Neutrophil (primary cell): ENCODE results near the gene SKA1.
"Not testable (repeated sequence)": the region's sequence is repeated elsewhere in the genome, so short reads cannot be mapped to it uniquely, and the experiment has no call there.

ENCODE experiments used
- H3K27ac ChIP-seq: fragments of 200-600 bp; sonication (generic); 2 replicates; pipeline ENCODE4 v1.5.1; 2016; ENCODE audit warnings: mild to moderate bottlenecking, moderate library complexity
- H3K27me3 ChIP-seq: fragments of 200-600 bp; sonication (generic); 2 replicates; pipeline ENCODE4 v1.6.0; 2016; ENCODE audit warnings: mild to moderate bottlenecking
- H3K36me3 ChIP-seq: fragments of 200-600 bp; sonication (generic); 2 replicates; pipeline ENCODE4 v1.5.1; 2017
- H3K4me1 ChIP-seq, 2 experiments: fragments of 200-600 bp in 1 of 2; sonication (generic) in 1 of 2; 1 replicate in 1 of 2; 2 replicates in 1 of 2; pipeline versions ENCODE4 v1.5.1 to v1.6.1; 2013 to 2016; ENCODE audit warnings: low read depth in 1 of 2, low read length in 1 of 2, mild to moderate bottlenecking in 1 of 2, moderate library complexity in 1 of 2; ENCODE audit not compliant: control insufficient read depth in 1 of 2, insufficient read depth in 1 of 2
- H3K4me3 ChIP-seq, 2 experiments: fragments of 200-600 bp in 1 of 2; sonication (generic) in 1 of 2; 1 replicate in 1 of 2; 2 replicates in 1 of 2; pipeline ENCODE4 v1.5.1; 2013 to 2016; ENCODE audit warnings: low read depth in 1 of 2, low read length in 1 of 2, mild to moderate bottlenecking in 1 of 2, moderate library complexity in 1 of 2
- H3K9me3 ChIP-seq: fragments of 200-600 bp; sonication (generic); 2 replicates; pipeline ENCODE4 v1.5.1; 2016
- CTCF ChIP-seq: fragments of 200-600 bp; sonication (generic); IDR thresholded peaks from 2 replicates; pipeline ENCODE4 v1.5.1; 2016; ENCODE audit warnings: antibody characterized with exemption

The SKA1 gene

GRCh38 chr18:50398947-50399346, 24.1 kb downstream of the SKA1 start:
- Histone ChIP-seq H3K36me3 (peaks cover 3% of the 10 kb centered on the region), H3K9me3 (no peaks in the 10 kb centered on the region), H3K4me1 (no peaks in the 10 kb centered on the region), H3K27me3 (peaks cover 71% of the 10 kb centered on the region), H3K4me3 (no peak overlapping the region), H3K27ac (no peak overlapping the region)
- TF ChIP-seq CTCF, result no peak

- Histone ChIP-seq H3K4me1 (no peaks in the 10 kb centered on the region), H3K36me3 (no peaks in the 10 kb centered on the region), H3K27me3 (peaks cover 77% of the 10 kb centered on the region), H3K9me3 (no peaks in the 10 kb centered on the region), H3K4me3 (no peak overlapping the region), H3K27ac (no peak overlapping the region)
- TF ChIP-seq CTCF, result no peak
These were observed 24.7 kb downstream of the SKA1 start for GRCh38 chr18:50399582-50399981.

GRCh38 chr18:50400438-50400837, 25.6 kb downstream of the SKA1 start:
- H3K27ac ChIP-seq, H3K9me3 ChIP-seq, H3K4me1 ChIP-seq, H3K36me3 ChIP-seq, H3K4me3 ChIP-seq: not testable (repeated sequence)
- H3K27me3 ChIP-seq, result peaks cover 85% of the 10 kb centered on the region

GRCh38 chr18:50401295-50401694, 26.4 kb downstream of the SKA1 start:
- Histone ChIP-seq H3K4me1 (no peaks in the 10 kb centered on the region), H3K27me3 (peaks cover 94% of the 10 kb centered on the region)

GRCh38 chr18:50401888-50402287, 27.0 kb downstream of the SKA1 start:
- Histone ChIP-seq H3K27ac (no peak overlapping the region), H3K4me1 (no peaks in the 10 kb centered on the region), H3K27me3 (peaks cover 100% of the 10 kb centered on the region), H3K4me3 (no peak overlapping the region), H3K9me3 (no peaks in the 10 kb centered on the region), H3K36me3 (no peaks in the 10 kb centered on the region)
- TF ChIP-seq CTCF, result no peak

More at GRCh38 chr18:50401295-50401694, 26.4 kb downstream of the SKA1 start:
- no peaks in the 10 kb centered on the region for H3K36me3 ChIP-seq
- H3K27ac ChIP-seq, result no peak overlapping the region
- no peak for TF ChIP-seq CTCF
- H3K4me3 ChIP-seq, result no peak overlapping the region
- no peaks in the 10 kb centered on the region for H3K9me3 ChIP-seq

GRCh38 chr18:50404752-50405581, 30.1 kb downstream of the SKA1 start:
- not testable (repeated sequence) for H3K36me3 ChIP-seq, H3K27ac ChIP-seq, H3K4me3 ChIP-seq, H3K4me1 ChIP-seq, H3K9me3 ChIP-seq
- H3K27me3 ChIP-seq, result peaks cover 100% of the 10 kb centered on the region
